ENCODE results near the gene CBX4.

Gene CBX4

GRCh38 chr17:79870540-79870939 is 31.3 kb upstream of the CBX4 start:
- H3K36me3 ChIP-seq: no peaks in the 10 kb centered on the region
- H3K9me3 ChIP-seq (ENCODE audit: severe bottlenecking): no peaks in the 10 kb centered on the region
- TF ChIP-seq CTCF (IDR thresholded peaks at IDR 0.05; ENCODE audit: low read depth, low read length): no peak
- peak overlapping the region; percentile 70 for H3K27ac ChIP-seq
- no peaks in the 10 kb centered on the region for H3K27me3 ChIP-seq (ENCODE audit: insufficient read depth, low read depth, severe bottlenecking)
- peak; percentile 93 for DNase-seq
- peak overlapping the region; percentile 10 for H3K4me3 ChIP-seq (ENCODE audit: low read depth, low read length)

DNA sequence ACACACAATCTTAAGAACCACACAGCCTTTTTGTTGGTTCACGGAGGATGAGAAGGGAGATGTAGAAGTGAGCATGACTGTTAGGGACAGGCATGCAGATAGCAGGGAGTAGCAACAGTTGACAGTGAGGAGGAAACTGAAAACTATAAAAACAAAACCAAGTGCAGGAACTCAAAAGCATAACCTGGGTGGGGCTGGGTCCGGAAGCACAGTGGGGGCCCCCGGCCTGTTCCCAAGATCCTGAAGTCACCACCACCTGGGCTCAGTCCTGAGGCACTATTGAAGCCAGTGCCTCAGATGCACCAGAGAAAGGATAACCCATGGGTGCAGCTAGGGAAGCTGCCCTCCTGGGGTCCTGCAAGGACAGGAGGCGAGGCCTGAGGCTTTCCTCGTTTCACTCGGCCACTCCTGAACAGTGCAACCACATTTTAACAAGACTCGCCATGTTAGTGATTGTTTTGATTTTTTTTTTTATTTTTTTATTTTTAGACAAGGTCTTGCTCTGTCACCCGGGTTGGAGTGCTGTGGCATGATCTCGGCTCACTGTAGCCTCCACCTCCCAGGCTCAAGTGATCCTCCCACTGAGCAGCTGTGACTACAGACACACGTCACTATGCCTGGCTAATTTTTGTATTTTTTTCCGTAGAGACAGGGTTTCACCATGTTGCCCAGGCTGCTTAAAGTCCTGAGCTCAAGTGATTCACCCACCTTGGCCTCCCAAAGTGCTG is 27.7 kb upstream of the CBX4 start:
- no peak for TF ChIP-seq CTCF (IDR thresholded peaks at IDR 0.05; ENCODE audit: low read depth, low read length)
- Histone ChIP-seq H3K4me3 (ENCODE audit: low read depth, low read length) (no peak overlapping the region), H3K9me3 (ENCODE audit: severe bottlenecking) (no peaks in the 10 kb centered on the region), H3K27ac (no peak overlapping the region), H3K27me3 (ENCODE audit: insufficient read depth, low read depth, severe bottlenecking) (no peaks in the 10 kb centered on the region), H3K36me3 (no peaks in the 10 kb centered on the region)
- no peak for DNase-seq

DNA sequence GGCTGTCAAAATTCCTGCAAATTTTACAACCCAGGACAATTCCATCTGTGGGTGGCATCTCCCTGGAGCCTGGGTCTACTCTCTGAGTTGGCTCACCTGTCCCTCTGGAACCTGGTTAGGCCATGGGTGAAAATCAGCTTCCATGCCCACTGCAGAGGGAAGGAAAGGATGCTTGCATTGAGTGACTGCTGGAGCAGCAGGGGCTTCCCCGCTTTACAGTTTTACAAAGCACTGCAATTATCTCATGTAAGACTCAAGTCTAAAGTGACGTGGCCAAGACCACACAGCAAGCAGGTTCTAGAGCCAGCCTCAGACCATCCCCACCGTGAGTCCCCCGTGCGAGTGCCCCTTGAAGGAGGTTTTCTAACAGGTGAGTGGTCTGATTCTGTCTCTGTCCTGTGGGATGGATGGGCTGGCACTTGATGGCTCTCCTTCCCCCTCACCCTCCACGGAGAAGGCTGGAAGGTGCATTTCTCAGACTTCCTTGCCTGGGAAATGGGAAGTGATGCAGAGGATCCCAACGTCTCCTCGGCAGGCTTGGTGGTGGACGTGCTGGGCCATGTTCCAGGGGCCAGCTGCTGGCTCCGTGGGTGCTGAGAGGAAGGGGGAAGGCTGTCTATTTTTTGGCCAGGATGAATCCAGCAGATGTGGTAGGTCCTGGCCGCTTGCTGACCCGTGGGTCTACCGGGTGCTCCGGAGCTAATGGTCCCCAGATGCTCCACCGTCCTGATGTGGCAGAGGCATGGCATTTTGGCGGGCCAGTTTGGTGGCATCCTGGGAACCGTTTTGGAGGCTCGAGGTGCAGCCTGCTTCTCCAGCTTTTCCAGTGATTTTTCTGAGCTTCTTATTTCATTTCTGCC is 26.3 kb upstream of the CBX4 start:
- no peaks in the 10 kb centered on the region for H3K27me3 ChIP-seq (ENCODE audit: insufficient read depth, low read depth, severe bottlenecking)
- H3K27ac ChIP-seq: no peak overlapping the region
- H3K36me3 ChIP-seq: no peaks in the 10 kb centered on the region
- no peak for DNase-seq
- H3K9me3 ChIP-seq (ENCODE audit: severe bottlenecking): no peaks in the 10 kb centered on the region
- H3K4me3 ChIP-seq (ENCODE audit: low read depth, low read length): no peak overlapping the region
- no peak for TF ChIP-seq CTCF (IDR thresholded peaks at IDR 0.05; ENCODE audit: low read depth, low read length)

DNA sequence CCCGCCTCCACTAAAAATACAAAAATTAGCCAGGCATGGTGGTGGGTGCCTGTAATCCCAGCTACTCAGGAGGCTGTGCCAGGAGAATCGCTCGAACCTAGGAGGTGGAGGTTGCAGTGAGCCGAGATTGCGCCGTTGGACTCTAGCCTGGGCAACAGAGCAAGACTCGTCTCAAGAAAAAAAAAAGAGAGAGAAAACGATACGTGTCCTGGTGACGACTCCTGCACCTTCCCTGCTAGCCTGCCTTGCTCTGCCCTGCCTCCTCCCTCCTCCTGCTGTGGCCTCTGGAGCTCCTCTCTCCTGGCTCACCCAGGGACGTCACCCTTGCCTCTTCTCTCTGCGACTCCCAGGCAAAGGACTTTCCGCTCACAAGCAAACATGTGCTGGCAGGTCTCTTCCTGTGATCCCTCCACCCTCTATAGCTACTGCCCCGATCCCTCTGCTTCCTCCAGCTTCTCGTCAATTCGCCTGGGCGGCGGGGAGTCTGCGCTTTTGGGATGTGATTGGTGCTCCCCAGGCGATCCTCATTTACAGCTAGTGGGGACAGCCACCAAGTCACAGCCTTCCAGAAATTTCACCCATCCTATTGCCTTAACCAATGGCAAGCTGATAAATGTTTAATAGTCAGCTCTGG is 25.5 kb upstream of the CBX4 start:
- no peak for DNase-seq
- Histone ChIP-seq H3K9me3 (ENCODE audit: severe bottlenecking) (no peaks in the 10 kb centered on the region), H3K4me3 (ENCODE audit: low read depth, low read length) (no peak overlapping the region), H3K36me3 (no peaks in the 10 kb centered on the region), H3K27me3 (ENCODE audit: insufficient read depth, low read depth, severe bottlenecking) (no peaks in the 10 kb centered on the region), H3K27ac (no peak overlapping the region)
- TF ChIP-seq CTCF (IDR thresholded peaks at IDR 0.05; ENCODE audit: low read depth, low read length): no peak

DNA sequence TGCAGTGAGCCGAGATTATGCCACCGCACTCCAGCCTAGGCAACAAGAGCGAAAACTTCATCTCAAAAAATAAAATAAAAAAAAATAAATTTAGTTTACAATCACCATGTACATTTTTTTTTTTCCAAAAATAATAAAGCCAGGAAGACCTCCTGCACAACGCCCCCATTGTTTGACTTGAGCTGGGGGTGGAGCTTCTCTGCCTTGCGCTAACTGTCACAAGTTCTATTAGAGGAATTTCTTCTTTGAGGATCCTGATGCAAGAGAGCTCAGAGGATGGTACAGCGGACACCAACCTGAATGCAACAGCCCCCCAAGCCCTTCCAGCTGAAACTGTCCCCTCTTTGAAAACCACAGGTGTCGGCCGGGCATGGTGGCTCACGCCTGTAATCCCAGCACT is 24.9 kb upstream of the CBX4 start:
- Histone ChIP-seq H3K36me3 (no peaks in the 10 kb centered on the region), H3K27ac (no peak overlapping the region), H3K27me3 (ENCODE audit: insufficient read depth, low read depth, severe bottlenecking) (no peaks in the 10 kb centered on the region), H3K9me3 (ENCODE audit: severe bottlenecking) (no peaks in the 10 kb centered on the region), H3K4me3 (ENCODE audit: low read depth, low read length) (no peak overlapping the region)
- DNase-seq: no peak
- no peak for TF ChIP-seq CTCF (IDR thresholded peaks at IDR 0.05; ENCODE audit: low read depth, low read length)

All from WERI-Rb-1 (cell line).